Tibial artery (tissue), 4 donors: Measurements from ENCODE around the gene SIT1.

Source experiments
- DNase-seq, 2 donors: peaks; one replicate each; pipeline ENCODE4 v3.0.0-alpha.2; 2019
- H3K27ac ChIP-seq, 2 donors: fragments of 200-600 bp; sonication (generic) in 1 of 2; 1 replicate in 1 of 2; 2 replicates in 1 of 2; pipeline ENCODE4 v1.5.1; 2018 to 2019; ENCODE audit warnings: mild to moderate bottlenecking in 1 of 2
- H3K27me3 ChIP-seq, 2 donors: fragments of 200-600 bp; sonication (generic) in 1 of 2; one replicate each; pipeline versions ENCODE4 v1.5.1 to v1.6.0; 2016 to 2019
- H3K36me3 ChIP-seq, 3 donors: fragments of 200-600 bp; sonication (generic) in 2 of 3; one replicate each; pipeline ENCODE4 v1.5.1; 2016 to 2019; ENCODE audit warnings: mild to moderate bottlenecking in 2 of 3
- H3K4me1 ChIP-seq, 4 donors: fragments of 200-600 bp; sonication (generic) in 2 of 4; 1 replicate in 3 of 4; 2 replicates in 1 of 4; pipeline ENCODE4 v1.5.1; 2016 to 2019
- H3K4me3 ChIP-seq, 2 donors: fragments of 200-600 bp; sonication (generic) in 1 of 2; 1 replicate in 1 of 2; 2 replicates in 1 of 2; pipeline ENCODE4 v1.5.1; 2018 to 2019; ENCODE audit warnings: mild to moderate bottlenecking in 2 of 2
- H3K9me3 ChIP-seq, 3 donors: fragments of 200-600 bp; sonication (generic) in 1 of 3; one replicate each; pipeline ENCODE4 v1.5.1; 2016 to 2019
- CTCF ChIP-seq, 2 experiments: fragments of 200-600 bp in 1 of 2; fragments of 450-650 bp in 1 of 2; IDR thresholded peaks; one replicate each; pipeline ENCODE4 v1.5.1; 2017 to 2019; ENCODE audit warnings: antibody characterized with exemption in 2 of 2, mild to moderate bottlenecking in 1 of 2, moderate library complexity in 1 of 2
- intact Hi-C: fragments of 100-400 bp; cut with DNase I; formaldehyde crosslinking; loops from one replicate; pipeline ENCODE4 v1.15.0; 2023; ENCODE audit warnings: low total_unique reads

The SIT1 gene

GRCh38 chr9:35669331-35670145 lies 18.8 kb upstream of the SIT1 start:
- Histone ChIP-seq H3K4me1 (peaks cover 0 to 30% (median 12%) of the 10 kb centered on the region in 4 donors), H3K27ac (no peak overlapping the region), H3K9me3 (no peaks in the 10 kb centered on the region), H3K36me3 (no peaks in the 10 kb centered on the region), H3K27me3 (no peaks in the 10 kb centered on the region), H3K4me3 (no peak overlapping the region)
- intact Hi-C loops: no loop called here
- no peak for DNase-seq
- no peak for TF ChIP-seq CTCF (IDR thresholded peaks at IDR 0.05)

- H3K27ac ChIP-seq: no peak overlapping the region
- no peaks in the 10 kb centered on the region for H3K36me3 ChIP-seq
- no peak overlapping the region for H3K4me3 ChIP-seq
- intact Hi-C loops: no loop called here
- no peak for TF ChIP-seq CTCF (IDR thresholded peaks at IDR 0.05)
- DNase-seq: no peak
- no peaks in the 10 kb centered on the region for H3K27me3 ChIP-seq
- H3K9me3 ChIP-seq: no peaks in the 10 kb centered on the region
- H3K4me1 ChIP-seq: peaks cover 0 to 28% (median 11%) of the 10 kb centered on the region in 4 donors
Observed at GRCh38 chr9:35667939-35668338, 17.2 kb upstream of the SIT1 start.

- peak overlapping the region in 1 of 2 donors; percentile 100 for H3K27ac ChIP-seq
- no peak overlapping the region for H3K4me3 ChIP-seq
- no peak for DNase-seq
- H3K9me3 ChIP-seq: no peaks in the 10 kb centered on the region
- H3K27me3 ChIP-seq: no peaks in the 10 kb centered on the region
- intact Hi-C loops: no loop called here
- H3K36me3 ChIP-seq: peaks cover 0 to 12% (median 4%) of the 10 kb centered on the region in 3 donors
- H3K4me1 ChIP-seq: peaks cover 0 to 42% (median 14%) of the 10 kb centered on the region in 4 donors
- TF ChIP-seq CTCF (IDR thresholded peaks at IDR 0.05): no peak
Observed at GRCh38 chr9:35666549-35666948, 15.8 kb upstream of the SIT1 start.

DNA sequence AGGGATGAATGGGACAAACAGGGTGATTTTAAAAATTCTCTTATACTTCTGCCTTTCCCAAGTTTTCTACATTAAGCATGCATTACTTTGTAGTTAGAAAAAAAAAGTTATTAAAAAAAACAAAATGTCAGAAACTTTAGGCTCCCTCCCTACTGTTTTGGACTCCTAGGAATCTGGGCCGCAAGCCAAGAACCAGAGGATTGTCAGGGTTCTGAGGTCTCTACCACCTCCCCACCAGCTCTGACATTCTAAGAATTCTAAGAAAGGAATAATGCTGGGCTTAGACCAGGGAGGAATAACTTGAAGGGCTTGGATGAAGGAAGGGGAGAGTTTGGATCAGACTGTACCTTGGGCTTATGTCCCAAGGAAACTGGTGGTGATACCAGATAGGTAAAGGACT lies 15.3 kb upstream of the SIT1 start:
- intact Hi-C loops: no loop called here
- Histone ChIP-seq H3K9me3 (no peaks in the 10 kb centered on the region), H3K27ac (peak overlapping the region; percentile 99 to 100), H3K36me3 (peaks cover under 1 to 15% (median 9%) of the 10 kb centered on the region in 3 donors), H3K27me3 (no peaks in the 10 kb centered on the region), H3K4me1 (peaks cover 0 to 47% (median 18%) of the 10 kb centered on the region in 4 donors), H3K4me3 (no peak overlapping the region)
- DNase-seq: no peak
- no peak for TF ChIP-seq CTCF (IDR thresholded peaks at IDR 0.05)

- H3K4me1 ChIP-seq: peaks cover 0 to 53% (median 24%) of the 10 kb centered on the region in 4 donors
- TF ChIP-seq CTCF (IDR thresholded peaks at IDR 0.05): no peak
- H3K4me3 ChIP-seq: peak overlapping the region; percentile 48 to 58
- no peak for DNase-seq
- peak overlapping the region; percentile 99 to 100 for H3K27ac ChIP-seq
- intact Hi-C loops: no loop called here
- H3K27me3 ChIP-seq: no peaks in the 10 kb centered on the region
- H3K9me3 ChIP-seq: no peaks in the 10 kb centered on the region
- H3K36me3 ChIP-seq: peaks cover 6 to 21% (median 15%) of the 10 kb centered on the region in 3 donors
Observed at GRCh38 chr9:35665471-35665818, 14.7 kb upstream of the SIT1 start.
